Embryonic facial prominence (tissue), 1 donor: ENCODE data around the gene DCAF11.

ENCODE experiments used
- DNase-seq: peaks from one replicate; pipeline ENCODE4 v3.0.0-alpha.2; 2016; ENCODE audit errors: extremely low spot score

The DCAF11 gene

DNA sequence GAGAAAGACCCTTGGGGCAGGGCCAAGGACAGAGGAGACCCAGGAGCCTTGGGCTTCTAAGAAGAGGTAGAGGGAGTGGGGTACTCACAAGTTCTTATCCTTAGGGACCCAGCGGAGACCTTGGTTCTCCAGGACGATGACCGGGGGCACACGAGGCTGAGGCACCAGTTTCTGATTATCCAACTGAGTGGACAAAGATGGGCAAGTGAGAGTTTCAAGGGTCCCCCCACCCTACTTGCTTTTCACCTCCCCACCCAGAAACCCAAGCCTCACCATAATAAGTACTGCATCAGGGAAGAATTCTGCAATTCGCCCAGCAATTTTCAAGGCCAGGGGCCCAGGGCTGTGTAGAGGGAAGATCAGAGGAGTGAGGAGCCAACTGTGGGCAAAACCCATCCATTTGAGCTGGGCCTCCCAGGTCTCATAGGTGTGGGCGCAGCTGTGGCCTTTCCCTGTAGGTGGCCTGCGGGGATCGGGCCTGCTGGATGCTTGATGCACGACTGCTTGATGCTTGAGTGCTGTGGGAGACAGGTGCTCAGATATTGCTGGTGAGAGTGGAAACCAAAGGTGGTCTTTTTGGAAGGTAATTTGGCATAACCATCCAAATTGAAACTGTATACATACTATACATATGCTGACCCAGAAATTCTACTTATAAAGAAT is 24.8 kb downstream of the DCAF11 start:
- no peak for DNase-seq

- DNase-seq: peak; percentile 97
Observed at GRCh38 chr14:24141097-24141880, 26.7 kb downstream of the DCAF11 start, which contains the start of gene EMC9. TSS of gene EMC9 (minus strand) at chr14:24141591. CDS start at chr14:24141304, 287 bp downstream.

DNA sequence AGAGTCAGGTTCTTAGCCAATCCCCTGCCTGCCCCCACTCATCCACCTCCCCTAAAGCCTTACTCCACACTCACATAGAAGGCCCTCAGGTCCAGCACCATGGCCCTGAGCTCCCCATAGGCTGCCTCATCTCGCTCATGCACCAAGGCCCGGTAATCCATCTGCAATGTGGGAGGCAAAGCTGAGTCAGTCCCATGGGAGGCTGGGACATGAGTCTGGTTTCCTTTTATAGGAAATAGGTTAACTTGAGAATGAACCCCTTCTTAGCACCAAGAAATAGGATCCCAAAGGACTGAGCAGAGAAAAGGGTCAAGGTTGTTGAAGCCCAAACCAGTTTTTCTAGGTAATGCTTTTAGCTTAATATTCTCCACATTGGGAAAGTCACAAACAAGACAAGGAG is 28.9 kb downstream of the DCAF11 start:
- no peak for DNase-seq

- no peak for DNase-seq
Observed at GRCh38 chr14:24144451-24144850, 29.9 kb downstream of the DCAF11 start.

DNA sequence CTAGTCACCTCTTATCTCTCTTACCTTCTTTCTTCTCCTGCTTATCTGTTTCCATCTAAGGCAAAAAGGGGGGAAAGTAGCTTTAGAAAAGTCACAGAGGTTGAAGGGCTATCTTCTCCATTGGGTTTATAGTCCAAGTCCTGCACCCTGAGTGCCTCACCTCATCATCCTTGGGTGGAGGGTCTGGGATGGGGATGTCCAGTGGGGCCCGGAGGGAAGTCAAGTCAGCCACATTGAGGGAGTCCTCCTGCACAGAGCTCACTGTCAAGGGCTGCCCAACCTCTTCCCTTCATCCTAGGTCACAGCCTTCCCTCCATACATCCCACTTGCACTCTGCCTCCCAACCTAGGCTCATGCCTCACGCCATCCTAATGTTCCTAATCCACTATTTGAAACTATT is 30.6 kb downstream of the DCAF11 start:
- no peak for DNase-seq

- DNase-seq: no peak
Observed at GRCh38 chr14:24145690-24146452, 31.3 kb downstream of the DCAF11 start.

GRCh38 chr14:24146453-24146977 is 31.9 kb downstream of the DCAF11 start, which contains the start of gene PSME2:
TSS of gene PSME2 (minus strand) at chr14:24146610. CDS start at chr14:24146581, 29 bp downstream.
- DNase-seq: peak; percentile 82

DNA sequence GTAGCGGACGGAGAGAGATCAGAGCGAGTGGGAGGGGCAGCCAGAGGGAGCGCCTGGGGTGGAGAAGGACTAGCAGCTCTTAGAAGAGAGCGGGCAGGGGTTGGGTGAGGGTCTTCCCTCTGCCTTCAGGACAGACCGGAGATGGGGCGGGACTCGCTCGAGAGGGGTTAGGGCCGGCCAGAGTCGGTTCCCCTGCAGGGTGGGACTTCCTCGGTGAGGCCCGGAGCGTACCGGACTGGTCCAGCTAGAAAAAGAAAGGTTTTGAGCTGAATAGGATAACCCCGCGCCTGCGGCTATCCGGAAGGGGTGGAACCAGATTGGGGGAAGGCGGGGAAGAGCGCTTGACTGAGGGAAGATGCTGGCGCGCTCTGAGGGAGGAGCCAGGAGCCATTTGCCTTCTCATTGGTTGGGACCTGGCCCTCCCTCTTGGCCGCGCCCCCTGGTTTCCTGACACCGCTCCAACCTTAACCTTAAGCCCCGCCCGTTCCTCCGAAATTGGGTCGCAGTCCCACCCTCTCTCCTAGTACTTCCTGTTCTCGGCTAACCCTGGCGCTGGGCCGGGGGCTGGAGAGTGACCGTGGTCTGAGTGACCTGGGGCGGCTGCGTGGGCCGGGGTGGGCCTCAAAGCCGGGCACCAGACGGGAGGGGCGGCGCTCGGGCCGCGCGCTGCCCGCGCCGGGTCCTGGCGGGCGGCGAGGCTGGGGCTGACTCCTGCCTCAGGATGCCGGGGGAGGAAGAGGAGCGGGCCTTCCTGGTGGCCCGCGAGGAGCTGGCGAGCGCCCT is 32.6 kb downstream of the DCAF11 start, which contains the start of gene RNF31:
Gene RNF31, plus strand, starts transcription at position 521 of the 783 bp plus-strand sequence. Its CDS starts 201 bp downstream, at position 722.
- DNase-seq: peak; percentile 94

GRCh38 chr14:24147761-24148428 is 33.3 kb downstream of the DCAF11 start:
- no peak for DNase-seq

GRCh38 chr14:24149302-24149969 is 34.9 kb downstream of the DCAF11 start:
- no peak for DNase-seq

GRCh38 chr14:24150061-24150460 is 35.5 kb downstream of the DCAF11 start:
- DNase-seq: no peak

GRCh38 chr14:24150567-24150966 is 36.0 kb downstream of the DCAF11 start:
- DNase-seq: no peak

GRCh38 chr14:24150993-24151392 is 36.4 kb downstream of the DCAF11 start:
- no peak for DNase-seq

DNA sequence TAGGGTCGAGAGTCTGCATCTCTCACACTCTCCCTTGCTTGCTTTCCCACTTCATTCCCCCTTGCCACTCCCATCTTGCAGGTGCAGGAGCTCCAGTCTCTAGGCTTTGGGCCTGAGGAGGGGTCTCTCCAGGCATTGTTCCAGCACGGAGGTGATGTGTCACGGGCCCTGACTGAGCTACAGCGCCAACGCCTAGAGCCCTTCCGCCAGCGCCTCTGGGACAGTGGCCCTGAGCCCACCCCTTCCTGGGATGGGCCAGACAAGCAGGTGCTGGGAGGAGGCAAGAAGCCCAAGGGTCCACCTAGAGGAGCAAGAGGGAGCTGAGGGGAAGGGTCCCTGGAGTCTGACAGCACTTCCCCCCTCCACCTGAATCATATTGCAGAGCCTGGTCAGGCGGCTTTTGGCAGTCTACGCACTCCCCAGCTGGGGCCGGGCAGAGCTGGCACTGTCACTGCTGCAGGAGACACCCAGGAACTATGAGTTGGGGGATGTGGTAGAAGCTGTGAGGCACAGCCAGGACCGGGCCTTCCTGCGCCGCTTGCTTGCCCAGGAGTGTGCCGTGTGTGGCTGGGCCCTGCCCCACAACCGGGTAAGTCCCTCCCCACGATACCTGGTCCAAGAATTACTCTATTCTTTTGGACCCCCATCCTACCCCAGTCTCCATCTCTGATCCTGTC is 37.0 kb downstream of the DCAF11 start:
- no peak for DNase-seq

DNA sequence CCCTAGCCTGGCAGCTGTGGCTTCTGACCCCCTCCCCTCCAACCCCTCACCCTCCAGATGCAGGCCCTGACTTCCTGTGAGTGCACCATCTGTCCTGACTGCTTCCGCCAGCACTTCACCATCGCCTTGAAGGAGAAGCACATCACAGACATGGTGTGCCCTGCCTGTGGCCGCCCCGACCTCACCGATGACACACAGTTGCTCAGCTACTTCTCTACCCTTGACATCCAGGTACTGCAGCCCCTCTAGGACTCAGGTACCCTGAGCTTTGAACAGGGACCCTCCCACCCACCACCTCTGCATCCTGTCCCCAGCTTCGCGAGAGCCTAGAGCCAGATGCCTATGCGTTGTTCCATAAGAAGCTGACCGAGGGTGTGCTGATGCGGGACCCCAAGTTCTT is 40.5 kb downstream of the DCAF11 start:
- DNase-seq: no peak

GRCh38 chr14:24156840-24157239 is 42.3 kb downstream of the DCAF11 start:
- no peak for DNase-seq

GRCh38 chr14:24157331-24157730 is 42.8 kb downstream of the DCAF11 start:
- DNase-seq: no peak

DNA sequence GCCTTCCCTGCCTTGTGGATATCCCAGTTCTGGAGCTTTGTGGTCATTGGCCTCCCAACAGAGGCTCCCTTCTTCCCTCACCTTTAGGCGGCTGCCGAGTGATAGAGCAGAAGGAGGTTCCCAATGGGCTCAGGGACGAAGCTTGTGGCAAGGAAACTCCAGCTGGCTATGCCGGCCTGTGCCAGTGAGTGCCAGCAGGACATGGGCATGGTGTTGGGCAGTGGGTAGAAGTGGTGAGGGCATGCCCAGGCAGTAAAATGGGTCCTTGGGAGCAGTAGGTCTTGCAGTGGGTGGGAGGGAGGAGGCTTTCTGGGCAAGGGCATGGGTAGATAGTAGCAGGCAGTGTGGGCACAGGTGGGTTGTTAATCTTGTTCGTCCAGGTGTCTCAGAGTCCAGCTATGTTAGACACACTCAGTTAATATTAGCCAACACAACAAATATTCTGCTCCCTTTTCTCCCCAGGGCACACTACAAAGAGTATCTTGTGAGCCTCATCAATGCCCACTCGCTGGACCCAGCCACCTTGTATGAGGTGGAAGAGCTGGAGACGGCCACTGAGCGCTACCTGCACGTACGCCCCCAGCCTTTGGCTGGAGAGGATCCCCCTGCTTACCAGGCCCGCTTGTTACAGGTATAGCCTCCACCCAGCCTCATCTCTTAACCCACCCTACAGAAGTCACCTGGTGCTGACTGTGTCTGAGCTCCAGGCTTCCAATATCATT is 45.4 kb downstream of the DCAF11 start:
- DNase-seq: no peak

DNA sequence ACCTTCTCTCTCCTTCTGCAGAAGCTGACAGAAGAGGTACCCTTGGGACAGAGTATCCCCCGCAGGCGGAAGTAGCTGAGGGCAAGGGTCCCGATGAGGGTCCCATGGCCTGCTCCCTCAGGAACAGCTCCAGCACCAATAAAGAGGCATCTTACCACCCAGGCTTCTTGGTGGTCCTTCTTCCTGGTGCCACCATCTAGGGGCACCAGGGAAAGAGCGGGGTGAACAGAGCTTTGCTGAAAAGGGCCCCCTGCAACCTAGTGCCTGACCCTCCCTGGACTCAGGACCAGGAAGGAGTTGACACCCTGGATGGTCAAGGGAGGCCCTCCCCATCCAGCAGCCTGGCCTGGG is 45.9 kb downstream of the DCAF11 start:
- DNase-seq: no peak
